Effector CD8-positive, alpha-beta T cell (primary cell): Measurements from ENCODE around the gene RTKN.
"Not testable (repeated sequence)": the region's sequence is repeated elsewhere in the genome, so short reads cannot be mapped to it uniquely, and the experiment has no call there.

Experiments
- DNase-seq: peaks from one replicate; lab custom pipeline; 2025; lab: John Stamatoyannopoulos, UW

The RTKN gene

GRCh38 chr2:74461187-74462053 lies 19.7 kb upstream of the RTKN start:
- no peak for DNase-seq

- not testable (repeated sequence) for DNase-seq
Observed at GRCh38 chr2:74460187-74460586, 18.4 kb upstream of the RTKN start.

GRCh38 chr2:74459503-74460118 lies 17.9 kb upstream of the RTKN start:
- not testable (repeated sequence) for DNase-seq

- DNase-seq = no peak
Observed at GRCh38 chr2:74458938-74459363, 17.2 kb upstream of the RTKN start.

GRCh38 chr2:74458132-74458937 lies 16.6 kb upstream of the RTKN start, which contains the start of gene WBP1:
WBP1 (plus strand) TSS chr2:74458438; CDS start chr2:74458603, 165 bp downstream.
- peak; percentile 99 for DNase-seq

GRCh38 chr2:74457549-74458131 lies 15.9 kb upstream of the RTKN start:
- DNase-seq = peak; percentile 65

- no peak for DNase-seq
Observed at GRCh38 chr2:74457129-74457548, 15.4 kb upstream of the RTKN start.

GRCh38 chr2:74454654-74455511 lies 13.1 kb upstream of the RTKN start, which contains the start of gene INO80B:
INO80B (plus strand) TSS chr2:74455087; CDS start chr2:74455117, 30 bp downstream.
- peak; percentile 94 for DNase-seq

GRCh38 chr2:74450570-74451190 lies 8.9 kb upstream of the RTKN start:
- no peak for DNase-seq

- DNase-seq = no peak
Observed at GRCh38 chr2:74448771-74449170, 7.0 kb upstream of the RTKN start.

- DNase-seq = no peak
Observed at GRCh38 chr2:74447230-74447999, 5.7 kb upstream of the RTKN start.

- DNase-seq = no peak
Observed at GRCh38 chr2:74444498-74445318, 3.0 kb upstream of the RTKN start.

- DNase-seq = not testable (repeated sequence)
Observed at GRCh38 chr2:74442483-74443297, 953 bp upstream of the RTKN start.

GRCh38 chr2:74441170-74441689 lies 507 bp downstream of the RTKN start:
- DNase-seq = no peak

GRCh38 chr2:74440378-74441169 lies 1.2 kb downstream of the RTKN start:
- DNase-seq = peak; percentile 15

GRCh38 chr2:74439803-74440377 lies 1.8 kb downstream of the RTKN start:
- DNase-seq = no peak
